A549 (cell line): ENCODE measurements around the gene MLLT1. TPM values are rescaled to one million over a fixed set of nuclear protein-coding genes. Genes with fewer than 3 reads are reported as not detected.
A peak's percentile ranks its signal among the peaks of the same experiment; 100 is the strongest.

Experiments
- ATAC-seq, 2 experiments: fragments of 200-7000 bp in 1 of 2; fragments of >200 bp in 1 of 2; cut with Nextera tagmentation in 1 of 2; cut with Tn5 transposase in 1 of 2; 3 replicates each; pipeline versions ENCODE4 v1.8.0 to v1.9.1; 2018 to 2020; ENCODE audit warnings: mild to moderate bottlenecking in 1 of 2, moderate library complexity in 1 of 2
- CTCF ChIA-PET: fragments of 300-600 bp; sonication (Branson Sonifier 250); formaldehyde crosslinking; extraction: SDS; loops from one replicate; lab custom pipeline; 2021; ENCODE audit warnings: antibody characterized with exemption, inconsistent platforms; lab: Yijun Ruan, JAX
- POLR2A ChIA-PET: fragments of 350-600 bp; formaldehyde crosslinking; extraction: SDS; loops from one replicate; lab custom pipeline; 2021; ENCODE audit warnings: antibody characterized with exemption, inconsistent platforms; lab: Yijun Ruan, JAX
- DNase-seq, 2 experiments: peaks; one replicate each; pipeline versions ENCODE4 v3.0.0 to v3.0.0-alpha.2; 2011 to 2016; ENCODE audit warnings: low read depth in 1 of 2, low spot score in 1 of 2
- FAIRE-seq: peaks from 2 replicates; lab custom pipeline; 2011; peaks lifted over from hg19 to GRCh38; lab: Jason Lieb, UNC
- H3K27ac ChIP-seq, 2 experiments: fragments of >200 bp; sonication (Bioruptor Twin); formaldehyde crosslinking; 3 replicates each; pipeline ENCODE4 v1.5.1; 2016 to 2017
- H3K4me1 ChIP-seq: fragments of >200 bp; sonication (Bioruptor Twin); formaldehyde crosslinking; 3 replicates; pipeline ENCODE4 v1.6.1; 2016
- H3K4me2 ChIP-seq: fragments of >200 bp; sonication (Bioruptor Twin); formaldehyde crosslinking; 3 replicates; pipeline ENCODE4 v1.6.1; 2016
- H3K4me3 ChIP-seq: fragments of >200 bp; sonication (Bioruptor Twin); formaldehyde crosslinking; 3 replicates; pipeline ENCODE4 v1.5.1; 2016
- H3K9me3 ChIP-seq: fragments of >200 bp; sonication (Bioruptor Twin); formaldehyde crosslinking; 3 replicates; pipeline ENCODE4 v1.6.1; 2016
- ATOH8 ChIP-seq: fragments of 250-450 bp; sonication (Bioruptor Pico); IDR thresholded peaks from 2 replicates; pipeline ENCODE4 v1.5.0; 2020; ENCODE audit warnings: low read depth, mild to moderate bottlenecking, moderate library complexity
- CBX8 ChIP-seq: fragments of 200-600 bp; sonication (generic); IDR thresholded peaks from 2 replicates; pipeline ENCODE4 v1.6.1; 2016
- CHD4 ChIP-seq: fragments of 200-600 bp; sonication (generic); IDR thresholded peaks from 2 replicates; pipeline ENCODE4 v1.6.1; 2016; ENCODE audit warnings: antibody characterized with exemption, mild to moderate bottlenecking, borderline replicate concordance
- ESRRA ChIP-seq: fragments of 150-350 bp; IDR thresholded peaks from 2 replicates; pipeline ENCODE4 v1.6.1; 2014; ENCODE audit warnings: mild to moderate bottlenecking, low read length, borderline replicate concordance
- GATA3 ChIP-seq: IDR thresholded peaks from 2 replicates; pipeline ENCODE4 v1.6.1; 2012; ENCODE audit warnings: borderline replicate concordance
- HES2 ChIP-seq: fragments of >200 bp; sonication (Bioruptor Twin); formaldehyde crosslinking; IDR thresholded peaks from 2 replicates; pipeline ENCODE4 v1.6.1; 2016
- HEYL ChIP-seq: fragments of 250-450 bp; sonication (Bioruptor Pico); IDR thresholded peaks from 2 replicates; pipeline ENCODE4 v1.8.0; 2021; ENCODE audit warnings: mild to moderate bottlenecking, moderate library complexity
- HOXA7 ChIP-seq: fragments of 250-450 bp; sonication (Bioruptor Pico); IDR thresholded peaks from 2 replicates; pipeline ENCODE4 v1.5.0; 2020; ENCODE audit warnings: mild to moderate bottlenecking, moderate library complexity
- JUNB ChIP-seq: fragments of >200 bp; sonication (Bioruptor Twin); formaldehyde crosslinking; IDR thresholded peaks from 2 replicates; pipeline ENCODE4 v1.6.1; 2016
- KDM5A ChIP-seq: fragments of 200-600 bp; sonication (generic); IDR thresholded peaks from 2 replicates; pipeline ENCODE4 v1.6.1; 2016; ENCODE audit warnings: antibody characterized with exemption, mild to moderate bottlenecking
- MAZ ChIP-seq: fragments of 150-350 bp; IDR thresholded peaks from 2 replicates; pipeline ENCODE4 v1.6.1; 2014; ENCODE audit warnings: antibody characterized with exemption, low read depth, low read length, borderline replicate concordance
- NPAS2 ChIP-seq: fragments of 250-450 bp; sonication (Bioruptor Pico); IDR thresholded peaks from 2 replicates; pipeline ENCODE4 v1.8.0; 2022; ENCODE audit warnings: mild to moderate bottlenecking, moderate library complexity, borderline replicate concordance
- NR3C1 ChIP-seq: fragments of >200 bp; sonication (Bioruptor Twin); formaldehyde crosslinking; IDR thresholded peaks from 3 replicates; pipeline ENCODE4 v1.6.1; 2017
- PBX3 ChIP-seq: IDR thresholded peaks from 2 replicates; pipeline ENCODE4 v1.6.1; 2012
- RAD21 ChIP-seq, 2 experiments: fragments of >200 bp in 1 of 2; sonication (Bioruptor Twin) in 1 of 2; formaldehyde crosslinking in 1 of 2; IDR thresholded peaks in 1 of 2; conservative IDR thresholded peaks in 1 of 2; 2 replicates in 1 of 2; 3 replicates in 1 of 2; pipeline ENCODE4 v1.6.1; 2012 to 2018; ENCODE audit warnings: inconsistent platforms in 1 of 2
- RARB ChIP-seq: fragments of 250-450 bp; sonication (Bioruptor Pico); IDR thresholded peaks from 2 replicates; pipeline ENCODE4 v1.8.0; 2021; ENCODE audit warnings: mild to moderate bottlenecking, moderate library complexity
- RCOR1 ChIP-seq: fragments of 150-350 bp; IDR thresholded peaks from 2 replicates; pipeline ENCODE4 v1.6.1; 2014; ENCODE audit warnings: antibody characterized with exemption, low read length, low read depth
- SMC3 ChIP-seq: fragments of >200 bp; sonication (Bioruptor Twin); formaldehyde crosslinking; IDR thresholded peaks from 3 replicates; pipeline ENCODE4 v1.6.1; 2018; ENCODE audit warnings: inconsistent platforms
- SREBF2 ChIP-seq: fragments of 450-650 bp; IDR thresholded peaks from 2 replicates; pipeline ENCODE4 v1.6.1; 2014; ENCODE audit warnings: mild to moderate bottlenecking, moderate library complexity
- WGBS: methylation state at CpG from one replicate; pipeline ENCODE4 v1.1.6; 2017; ENCODE audit errors: missing lambda C conversion rate; 5-methylcytosine and 5-hydroxymethylcytosine counted together
- polyA plus RNA-seq, 4 experiments: library from polyadenylated mRNA; depleted of rRNA in 3 of 4; stranded (reverse); fragments of >200 nt; fragmentation: RNase III in 1 of 4; extraction: RNeasy Plus Mini Kit Qiagen cat#74134 plus additional on column Dnase treatment in 1 of 4; gene quantifications; 2 replicates in 3 of 4; 3 replicates in 1 of 4; pipeline ENCODE4 v1.2.3, GENCODE V29; 2011 to 2017
- TF ChIP-seq, protein P1 (sequence below): fragments of 150-350 bp; IDR thresholded peaks from 2 replicates; pipeline ENCODE4 v1.6.1; 2014; ENCODE audit warnings: low read depth, mild to moderate bottlenecking, low read length

The MLLT1 gene
- polyA plus RNA-seq, 2 of the 4 experiments (the other 2 are of a cell fraction), result 7.4 to 17.5 TPM

DNA sequence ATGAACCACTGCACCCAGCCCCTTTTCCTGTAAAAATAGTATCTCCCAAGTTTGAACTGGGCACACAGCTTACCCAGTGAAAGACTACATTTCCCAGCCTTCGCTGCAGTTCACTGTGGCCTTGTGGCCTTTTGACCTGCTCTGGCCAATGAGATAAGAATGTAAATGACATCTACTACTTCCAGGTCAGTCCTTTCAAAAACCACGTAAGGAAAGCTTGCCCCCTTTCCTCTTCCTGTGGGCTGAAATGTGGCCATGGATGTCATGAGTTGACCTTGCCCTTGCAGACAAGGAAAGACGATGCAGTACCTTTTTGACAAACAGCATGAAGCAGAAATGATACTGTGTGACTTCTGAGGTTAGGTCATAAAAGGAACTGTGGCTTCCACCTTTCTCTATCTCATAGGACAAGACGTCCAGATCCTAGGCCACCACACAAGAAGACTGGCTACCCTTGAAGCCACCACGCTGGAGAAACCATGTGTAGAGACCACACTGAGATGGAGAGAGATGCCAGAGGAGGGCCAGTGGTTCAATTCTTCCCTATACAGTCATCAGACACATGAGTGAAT lies 33.7 kb upstream of the MLLT1 start:
- TF ChIP-seq RARB (CRISPR knock-in tag) (no peak), PBX3 (no peak), MAZ (no peak)
- ChIA-PET CTCF (interaction anchor here (1.3 to 2.4 kb wide), 2 partner anchors 13 to 95 kb away, joined by 3 to 8 read pairs; no protein-coding TSS in a partner anchor), POLR2A (no interaction called here)
- no peak for FAIRE-seq
- H3K4me3 ChIP-seq, result no peak overlapping the region
- no peaks in the 10 kb centered on the region for H3K4me1 ChIP-seq
- H3K9me3 ChIP-seq, result peaks cover 3% of the 10 kb centered on the region; the same call in 1 of the 3 replicates
- H3K4me2 ChIP-seq, result no peak overlapping the region
- DNase-seq, result no peak
- H3K27ac ChIP-seq, result no peak overlapping the region
- ATAC-seq, result no peak
- 39% methylated on average over 5 of the region's 5 CpGs for WGBS

DNA sequence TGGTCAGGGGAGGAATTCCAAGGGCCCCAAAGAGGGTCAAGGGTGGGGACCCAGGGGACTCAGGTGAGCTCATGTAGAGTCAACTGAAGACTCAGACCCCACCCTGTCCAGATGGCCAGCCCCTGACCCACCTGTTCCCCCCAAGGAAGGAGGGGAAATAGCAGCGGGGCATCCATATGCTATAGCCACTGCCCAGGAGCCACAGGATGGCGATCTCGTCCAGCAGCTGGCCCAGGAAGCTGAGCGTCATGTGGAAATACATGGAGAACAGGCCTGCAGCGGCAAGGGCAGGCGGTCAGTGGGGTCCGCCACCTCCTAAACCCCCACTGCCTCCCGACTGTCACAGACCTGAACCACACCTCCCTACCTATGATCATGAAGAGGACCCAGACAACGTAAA lies 32.2 kb upstream of the MLLT1 start:
- CTCF ChIA-PET, result interaction anchor here (1.0 to 2.4 kb wide), 2 partner anchors 11 to 14 kb away, joined by 3 to 8 read pairs; no protein-coding TSS in a partner anchor
- peak in 1 of 2 experiments; percentile 21; a peak in 1 of 5 replicates for TF ChIP-seq RAD21 (conservative IDR thresholded peaks at IDR 0.05 in 1 of 2, IDR thresholded peaks at IDR 0.05 in 1 of 2)
- TF ChIP-seq RARB (CRISPR knock-in tag), result no peak
- ATAC-seq, result peak; percentile 34 to 44; a peak in 3 of 6 replicates

DNA sequence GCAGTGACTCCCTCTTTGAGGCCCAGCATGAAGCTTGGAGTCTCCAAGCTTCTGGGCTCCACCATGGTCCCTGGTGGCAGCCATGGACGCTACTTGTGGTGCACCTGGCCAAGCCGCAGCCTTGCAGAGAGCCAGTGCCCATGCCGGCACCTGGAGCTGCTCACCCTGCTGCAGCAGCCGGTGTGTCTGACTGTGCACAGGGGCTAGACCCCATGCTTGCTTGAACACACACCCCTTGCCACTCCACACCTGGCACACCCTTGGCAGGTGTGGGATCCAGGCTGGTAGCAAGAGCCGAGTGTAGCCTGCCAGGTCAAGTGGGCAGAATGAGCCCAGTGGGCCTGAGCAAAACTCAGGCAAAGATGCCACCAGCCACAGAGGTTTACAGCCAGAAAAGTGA lies 18.6 kb upstream of the MLLT1 start:
- Histone ChIP-seq H3K9me3 (no peaks in the 10 kb centered on the region), H3K4me1 (no peaks in the 10 kb centered on the region), H3K4me3 (no peak overlapping the region), H3K4me2 (no peak overlapping the region), H3K27ac (no peak overlapping the region)
- WGBS, result no CpG with 5 or more reads among the region's 5 CpGs
- ChIA-PET POLR2A (no interaction called here), CTCF (interaction anchor here (1.1 to 3.0 kb wide), 2 partner anchors 8 to 14 kb away, joined by 3 to 10 read pairs; no protein-coding TSS in a partner anchor)
- ATAC-seq, result no peak
- TF ChIP-seq GATA3, result no peak
- no peak for TF ChIP-seq HES2
- TF ChIP-seq JUNB, result no peak
- no peak for TF ChIP-seq ESRRA
- TF ChIP-seq HEYL (CRISPR knock-in tag), result no peak
- TF ChIP-seq CHD4, result no peak
- TF ChIP-seq, protein P1, sequence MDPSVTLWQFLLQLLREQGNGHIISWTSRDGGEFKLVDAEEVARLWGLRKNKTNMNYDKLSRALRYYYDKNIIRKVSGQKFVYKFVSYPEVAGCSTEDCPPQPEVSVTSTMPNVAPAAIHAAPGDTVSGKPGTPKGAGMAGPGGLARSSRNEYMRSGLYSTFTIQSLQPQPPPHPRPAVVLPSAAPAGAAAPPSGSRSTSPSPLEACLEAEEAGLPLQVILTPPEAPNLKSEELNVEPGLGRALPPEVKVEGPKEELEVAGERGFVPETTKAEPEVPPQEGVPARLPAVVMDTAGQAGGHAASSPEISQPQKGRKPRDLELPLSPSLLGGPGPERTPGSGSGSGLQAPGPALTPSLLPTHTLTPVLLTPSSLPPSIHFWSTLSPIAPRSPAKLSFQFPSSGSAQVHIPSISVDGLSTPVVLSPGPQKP, result no peak
- no peak for TF ChIP-seq SMC3
- no peak for TF ChIP-seq ATOH8 (CRISPR knock-in tag)
- no peak for TF ChIP-seq KDM5A
- no peak for TF ChIP-seq NPAS2 (CRISPR knock-in tag)
- no peak for TF ChIP-seq RCOR1
- TF ChIP-seq CBX8, result no peak
- TF ChIP-seq NR3C1, result no peak
- TF ChIP-seq HOXA7 (CRISPR knock-in tag), result no peak
- TF ChIP-seq SREBF2, result no peak
- no peak for DNase-seq
- no peak for FAIRE-seq

More for the DNA sequence above, 32.2 kb upstream of the MLLT1 start:
- DNase-seq (no peak), FAIRE-seq (no peak)
- Histone ChIP-seq H3K4me2 (no peak overlapping the region), H3K4me3 (no peak overlapping the region), H3K27ac (no peak overlapping the region), H3K9me3 (peaks cover 3% of the 10 kb centered on the region; the same call in 1 of the 3 replicates), H3K4me1 (no peaks in the 10 kb centered on the region)
- 25% methylated on average over 9 of the region's 9 CpGs for WGBS
- POLR2A ChIA-PET, result no interaction called here
